HG02678 (cell line): ENCODE data around the gene GPR18.
"Not testable (repeated sequence)": the region's sequence is repeated elsewhere in the genome, so short reads cannot be mapped to it uniquely, and the experiment has no call there.

Source experiments
- ATAC-seq: cut with Tn5 transposase; IDR thresholded peaks from one replicate; pipeline ENCODE4 v1.9.1; 2021; ENCODE audit warnings: mild to moderate bottlenecking, moderate library complexity; ENCODE audit not compliant: unreplicated experiment

Gene GPR18

GRCh38 chr13:99268822-99269221 lies 10.6 kb upstream of the GPR18 start:
- ATAC-seq = no peak

GRCh38 chr13:99267927-99268326 lies 9.7 kb upstream of the GPR18 start:
- no peak for ATAC-seq

DNA sequence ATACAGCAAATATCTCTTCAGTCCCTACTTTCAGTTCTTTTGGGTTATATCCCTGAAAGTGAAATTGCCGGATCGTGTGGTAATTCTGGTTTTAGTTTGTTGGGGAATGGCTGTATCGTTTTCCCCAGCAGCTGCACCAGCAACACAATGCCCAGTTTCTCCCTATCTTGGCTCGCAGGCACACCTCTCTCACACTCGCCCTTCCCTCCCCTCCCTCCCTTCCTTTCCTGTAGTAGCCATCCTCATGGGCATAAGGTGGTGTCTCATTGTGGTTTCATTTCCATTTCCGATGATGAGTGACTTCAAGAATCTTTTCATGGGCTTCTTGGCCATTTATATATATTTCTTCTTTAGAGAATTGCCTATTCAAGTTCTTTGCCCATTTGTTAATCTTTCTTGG lies 8.6 kb upstream of the GPR18 start:
- no peak for ATAC-seq

DNA sequence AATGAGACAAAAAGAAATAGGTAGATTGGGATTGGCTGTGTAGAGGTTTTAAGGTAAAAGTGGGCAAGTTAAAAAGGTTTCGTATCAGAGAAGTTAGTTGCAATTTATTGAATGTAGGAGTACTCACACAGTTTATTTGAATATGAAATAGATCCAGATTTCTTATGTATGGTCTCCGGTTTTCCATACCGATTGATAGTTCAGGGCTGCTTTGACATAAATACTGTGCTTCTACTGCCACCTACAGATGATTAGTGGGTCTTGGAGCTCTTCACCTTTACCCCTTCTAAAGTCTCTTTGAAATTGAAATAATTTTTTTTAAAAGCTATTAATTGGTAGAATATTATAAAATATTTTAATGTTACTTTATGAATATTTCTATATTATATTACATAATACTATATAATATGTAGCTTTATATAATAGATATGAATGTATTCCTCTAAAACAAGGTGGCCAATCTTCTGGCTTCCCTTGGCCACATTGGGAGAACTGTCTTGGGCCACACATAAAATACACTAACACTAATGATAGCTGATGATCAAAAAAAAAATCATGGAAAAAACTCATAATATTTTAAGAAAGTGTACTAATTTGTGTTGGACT lies 7.7 kb upstream of the GPR18 start:
- no peak for ATAC-seq

GRCh38 chr13:99265162-99265800 lies 7.1 kb upstream of the GPR18 start:
- no peak for ATAC-seq

DNA sequence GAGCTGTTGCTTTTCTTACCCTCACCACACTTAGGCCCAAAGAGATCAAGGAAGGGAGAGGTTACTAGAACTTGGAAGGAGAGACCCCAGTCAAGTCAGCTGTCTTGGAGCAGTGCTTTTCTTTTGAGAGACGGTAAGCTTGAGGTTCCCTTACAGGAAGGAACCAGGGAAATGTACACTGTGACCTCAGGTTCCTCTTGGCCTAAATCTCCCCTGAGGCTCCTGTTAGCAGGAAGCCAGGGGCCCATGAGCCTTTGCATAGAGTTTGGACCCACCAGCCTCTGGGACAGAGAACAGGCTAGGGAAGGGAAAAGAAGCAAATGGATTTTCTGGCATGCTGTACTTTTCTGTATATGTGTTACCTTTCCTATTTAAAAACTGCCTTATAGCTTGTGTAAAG lies 5.9 kb upstream of the GPR18 start:
- ATAC-seq = no peak

DNA sequence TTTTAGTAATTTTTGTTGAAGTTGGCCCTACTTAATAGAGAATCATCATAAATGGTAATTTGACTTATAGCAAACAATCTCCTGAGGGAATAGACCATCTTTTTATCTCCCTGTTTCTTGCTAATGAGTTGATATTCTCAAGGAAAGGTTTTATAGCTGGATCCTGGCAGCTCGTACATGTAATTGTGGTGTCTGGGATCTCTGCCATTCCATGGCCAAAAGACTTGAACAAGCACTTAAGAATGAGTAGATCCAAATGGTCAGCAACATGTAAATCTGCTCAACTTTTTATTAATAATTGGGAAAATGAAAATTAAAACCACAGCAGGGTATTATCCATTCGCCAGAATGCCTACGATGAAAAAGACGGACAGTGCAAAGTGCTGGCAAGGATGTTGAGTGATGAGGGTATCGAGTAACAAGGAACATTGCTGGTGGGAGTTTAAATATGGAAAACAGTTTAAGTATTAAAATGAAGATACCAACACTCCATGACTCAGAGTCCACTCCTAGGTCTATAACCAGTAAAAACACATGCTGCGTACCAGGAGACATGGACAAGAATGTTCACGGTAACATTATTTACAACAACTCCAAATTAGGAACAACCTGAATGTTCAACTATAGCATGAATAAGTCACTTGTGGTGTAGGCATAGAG lies 5.1 kb upstream of the GPR18 start:
- no peak for ATAC-seq

DNA sequence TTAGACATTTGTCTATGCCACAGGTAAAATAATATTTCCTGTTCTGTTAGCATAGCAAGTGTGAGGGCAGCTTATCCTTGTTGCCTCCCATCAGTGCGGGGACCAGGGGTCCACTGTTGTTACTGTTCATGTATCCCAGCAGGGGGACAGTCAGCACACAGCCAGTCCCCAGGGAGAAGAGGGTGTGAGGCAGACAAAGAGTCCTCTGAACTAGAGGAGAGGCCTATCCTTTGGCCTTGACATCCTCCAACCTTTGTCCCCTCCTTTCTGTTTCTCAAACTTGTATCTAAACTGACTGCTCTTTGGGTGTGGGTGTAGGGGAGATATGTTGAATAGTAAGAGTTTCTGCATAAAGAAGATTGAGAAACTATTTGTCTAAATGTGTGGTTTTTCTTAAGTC lies 2.9 kb upstream of the GPR18 start:
- ATAC-seq = no peak

- no peak for ATAC-seq
Observed at GRCh38 chr13:99260216-99260615, 2.0 kb upstream of the GPR18 start.

- peak; percentile 65 for ATAC-seq
Observed at GRCh38 chr13:99258946-99259345, 767 bp upstream of the GPR18 start.

- no peak for ATAC-seq
Observed at GRCh38 chr13:99257291-99257690, 888 bp downstream of the GPR18 start.

GRCh38 chr13:99256709-99257108 lies 1.5 kb downstream of the GPR18 start:
- ATAC-seq = no peak

DNA sequence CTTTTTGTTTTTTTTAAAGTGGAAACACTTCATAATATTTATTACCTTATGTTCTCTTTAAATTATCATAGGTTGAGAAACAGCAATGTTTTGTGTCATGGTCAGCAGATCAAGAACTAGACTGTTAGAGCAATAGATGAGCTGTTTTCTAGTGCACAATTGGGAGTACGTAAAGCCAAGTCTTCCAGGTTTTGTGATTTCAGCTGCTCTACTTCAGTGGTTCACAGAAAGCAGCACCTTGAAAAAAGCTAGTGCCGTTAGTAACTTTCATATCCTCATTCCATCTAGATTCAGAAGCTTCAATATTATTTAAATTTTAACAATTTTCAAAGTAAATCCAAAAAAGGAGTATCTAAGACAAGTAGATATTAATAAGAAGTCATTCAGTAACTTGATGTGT lies 1.9 kb downstream of the GPR18 start:
- no peak for ATAC-seq

DNA sequence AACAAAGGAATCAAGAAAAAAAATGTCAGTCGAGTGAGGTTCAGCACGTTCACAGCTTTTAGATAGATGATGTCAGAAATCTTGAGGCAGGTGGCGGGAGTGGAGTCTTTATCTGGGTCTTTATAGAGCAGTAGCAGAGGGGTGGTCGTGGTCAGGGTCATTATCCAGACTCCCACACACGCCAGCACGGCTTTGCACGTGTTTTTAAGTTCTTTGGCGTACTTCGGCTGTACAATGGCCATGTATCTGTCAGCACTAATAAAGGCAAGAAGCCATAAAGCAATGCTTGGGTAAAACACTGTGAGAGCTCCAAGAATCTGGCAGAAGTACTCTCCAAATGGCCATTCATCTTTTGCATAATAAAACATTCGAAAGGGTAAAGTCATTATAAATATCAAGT lies 2.9 kb downstream of the GPR18 start:
- ATAC-seq = no peak

- no peak for ATAC-seq
Observed at GRCh38 chr13:99254830-99255229, 3.3 kb downstream of the GPR18 start.

DNA sequence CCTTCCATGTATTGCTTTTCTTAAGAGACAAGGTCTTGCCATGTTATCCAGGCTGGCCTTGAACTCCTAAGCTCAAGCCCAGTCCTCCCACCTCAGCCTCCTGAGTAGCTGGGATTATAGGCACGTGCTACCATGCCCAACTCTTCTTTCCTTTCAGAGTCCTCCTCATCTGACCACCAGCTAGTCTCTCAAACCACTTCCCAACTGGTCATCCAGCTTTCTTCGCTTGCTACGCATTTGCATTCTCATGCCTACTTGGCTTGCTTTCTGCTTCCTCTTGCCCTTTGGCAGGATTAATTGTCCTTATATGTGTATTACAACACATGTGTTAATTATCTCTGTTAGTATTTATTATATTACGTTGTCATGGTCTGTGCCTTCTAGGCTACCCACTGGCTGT lies 6.3 kb downstream of the GPR18 start:
- no peak for ATAC-seq

- no peak for ATAC-seq
Observed at GRCh38 chr13:99250982-99251825, 7.0 kb downstream of the GPR18 start.

DNA sequence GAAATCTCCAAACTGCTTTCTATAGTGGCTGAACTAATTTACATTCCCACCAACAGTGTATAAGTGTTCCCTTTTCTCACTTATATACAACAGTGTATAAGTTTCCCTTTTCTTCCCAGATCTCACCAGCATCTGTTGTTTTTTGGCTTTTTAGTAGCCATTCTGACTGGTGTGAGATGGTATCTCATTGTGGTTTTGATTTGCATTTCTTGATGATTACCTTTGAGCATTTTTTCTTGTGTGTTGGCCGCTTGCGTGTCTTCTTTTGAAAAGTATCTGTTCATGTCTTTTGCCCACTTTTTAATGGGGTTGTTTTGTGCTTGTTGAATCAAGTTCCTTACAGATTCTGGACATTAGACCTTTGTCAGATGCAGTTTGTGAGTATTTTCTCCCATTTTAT lies 8.6 kb downstream of the GPR18 start:
- not testable (repeated sequence) for ATAC-seq

DNA sequence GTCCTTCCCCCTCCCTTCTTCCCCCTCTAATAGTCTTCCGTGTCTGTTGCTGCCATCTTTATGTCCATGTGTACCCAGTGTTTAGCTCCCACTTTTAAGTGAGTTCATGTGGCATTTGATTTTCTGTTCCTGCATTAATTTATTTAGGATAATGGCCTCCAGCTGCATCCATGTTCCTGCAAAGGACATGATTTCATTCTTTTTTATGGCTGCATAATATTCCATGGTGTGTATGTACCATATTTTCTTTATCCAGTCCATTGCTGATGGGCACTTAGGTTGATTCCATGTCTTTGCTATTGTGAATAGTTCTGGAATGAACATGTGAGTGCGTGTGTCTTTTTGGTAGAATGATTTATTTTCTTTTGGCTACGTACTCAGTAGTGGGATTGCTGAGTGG lies 9.0 kb downstream of the GPR18 start:
- not testable (repeated sequence) for ATAC-seq

DNA sequence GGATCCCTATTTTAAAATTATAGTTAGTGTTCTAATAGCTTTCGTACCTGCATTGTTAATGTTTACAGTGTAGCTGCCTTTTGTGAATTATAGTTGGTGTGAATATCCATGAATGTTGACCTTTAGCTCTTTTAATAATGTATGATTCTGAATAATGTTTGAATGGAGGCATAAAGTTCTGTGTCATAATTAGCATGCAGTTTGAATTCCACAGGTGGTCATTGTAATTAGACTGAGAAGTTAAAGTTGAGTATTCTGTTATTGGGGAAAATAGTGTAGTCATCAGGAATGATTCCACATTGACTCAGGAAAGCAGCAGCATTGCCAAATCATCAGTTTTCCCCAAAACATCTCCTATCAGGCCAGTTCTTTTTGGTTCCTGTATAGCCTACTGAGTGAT lies 12.1 kb downstream of the GPR18 start:
- ATAC-seq = no peak

- ATAC-seq = peak; percentile 78
Observed at GRCh38 chr13:99237981-99238662, 20.1 kb downstream of the GPR18 start.
